K562 (cell line): ENCODE measurements around the gene GLT1D1.

Source experiments
- CREB1 ChIP-seq, 2 experiments: sonication (generic) in 1 of 2; formaldehyde crosslinking in 1 of 2; IDR thresholded peaks; 2 replicates each; pipeline versions ENCODE4 v1.6.1 to v1.8.0; 2012 to 2022; ENCODE audit warnings: inconsistent platforms in 1 of 2, mild to moderate bottlenecking in 1 of 2, missing genetic modification reagents in 1 of 2, moderate library complexity in 1 of 2
- POLR2B ChIP-seq: fragments of 450-650 bp; IDR thresholded peaks from 2 replicates; pipeline ENCODE4 v1.6.1; 2018; ENCODE audit warnings: low read depth; ENCODE audit not compliant: partially characterized antibody
- RAD21 ChIP-seq, 2 experiments: fragments of 250-450 bp in 1 of 2; fragments of 450-650 bp in 1 of 2; sonication (Bioruptor Pico) in 1 of 2; formaldehyde crosslinking in 1 of 2; IDR thresholded peaks in 1 of 2; conservative IDR thresholded peaks in 1 of 2; 2 replicates each; pipeline versions ENCODE4 v1.4.0 to v1.8.0; 2020 to 2022; ENCODE audit warnings: mild to moderate bottlenecking in 2 of 2, moderate library complexity in 1 of 2
- RBBP5 ChIP-seq: fragments of 200-600 bp; sonication (generic); IDR thresholded peaks from 2 replicates; pipeline ENCODE4 v1.6.1; 2012; ENCODE audit warnings: borderline replicate concordance, mild to moderate bottlenecking, low read length, control low read depth, inconsistent platforms; ENCODE audit not compliant: insufficient read depth, poor library complexity, severe bottlenecking
- TCF7L2 ChIP-seq: fragments of 150-350 bp; IDR thresholded peaks from 2 replicates; pipeline ENCODE4 v1.6.1; 2016; ENCODE audit warnings: low read depth, mild to moderate bottlenecking, low read length, moderate library complexity
- ZNF224 ChIP-seq: sonication (generic); formaldehyde crosslinking; IDR thresholded peaks from 2 replicates; pipeline ENCODE4 v1.8.0; 2022; ENCODE audit warnings: mild to moderate bottlenecking, missing genetic modification reagents
- TF ChIP-seq, protein P1 (sequence below), 2 experiments: fragments of 450-650 bp in 1 of 2; IDR thresholded peaks; 2 replicates each; pipeline ENCODE4 v1.6.1; 2011 to 2017; ENCODE audit warnings: low read depth in 2 of 2, antibody characterized with exemption in 1 of 2, borderline replicate concordance in 1 of 2, low read length in 1 of 2, mild to moderate bottlenecking in 1 of 2, mixed read lengths in 1 of 2; ENCODE audit not compliant: control insufficient read depth in 1 of 2

DNA sequence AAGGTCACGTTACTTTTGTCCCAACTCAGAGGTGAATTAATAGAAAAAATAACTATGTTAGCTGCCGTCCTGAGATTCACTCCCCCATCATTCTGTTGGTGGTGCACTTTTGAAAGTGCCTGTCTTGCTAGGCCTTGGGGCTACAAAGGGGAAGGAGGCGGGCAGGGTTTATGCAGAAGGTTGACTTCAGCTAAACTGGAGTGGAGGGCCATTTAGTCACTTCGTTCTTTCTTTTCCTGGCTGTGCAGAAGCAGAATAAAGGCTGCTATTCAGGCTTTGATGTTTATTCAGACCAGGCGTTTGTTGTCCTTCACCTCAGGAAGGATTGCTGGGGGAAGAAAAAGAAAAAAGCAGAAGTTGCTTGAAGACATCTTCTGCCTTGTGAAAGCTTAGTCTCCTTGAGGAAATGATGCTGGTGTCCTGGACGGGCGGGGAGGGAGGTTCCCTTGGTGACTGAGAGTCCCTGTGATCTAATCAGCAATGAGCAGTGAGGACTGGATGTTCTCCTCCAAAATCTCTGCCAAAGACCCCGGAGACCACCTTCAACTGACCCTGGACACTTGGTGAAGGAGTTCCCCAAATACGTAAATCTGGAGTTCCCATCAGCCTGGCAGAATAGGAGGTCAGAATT is 4.0 kb downstream of the GLT1D1 start:
- TF ChIP-seq RBBP5 (no peak), CREB1 (IDR thresholded peaks at IDR 0.05) (no peak), CREB1 (CRISPR knock-in tag; IDR thresholded peaks at IDR 0.05) (no peak), ZNF224 (CRISPR knock-in tag) (no peak), RAD21 (CRISPR knock-in tag; conservative IDR thresholded peaks at IDR 0.05 in 1 of 2, IDR thresholded peaks at IDR 0.05 in 1 of 2) (no peak), TCF7L2 (no peak), POLR2B (no peak)
- TF ChIP-seq, protein P1, sequence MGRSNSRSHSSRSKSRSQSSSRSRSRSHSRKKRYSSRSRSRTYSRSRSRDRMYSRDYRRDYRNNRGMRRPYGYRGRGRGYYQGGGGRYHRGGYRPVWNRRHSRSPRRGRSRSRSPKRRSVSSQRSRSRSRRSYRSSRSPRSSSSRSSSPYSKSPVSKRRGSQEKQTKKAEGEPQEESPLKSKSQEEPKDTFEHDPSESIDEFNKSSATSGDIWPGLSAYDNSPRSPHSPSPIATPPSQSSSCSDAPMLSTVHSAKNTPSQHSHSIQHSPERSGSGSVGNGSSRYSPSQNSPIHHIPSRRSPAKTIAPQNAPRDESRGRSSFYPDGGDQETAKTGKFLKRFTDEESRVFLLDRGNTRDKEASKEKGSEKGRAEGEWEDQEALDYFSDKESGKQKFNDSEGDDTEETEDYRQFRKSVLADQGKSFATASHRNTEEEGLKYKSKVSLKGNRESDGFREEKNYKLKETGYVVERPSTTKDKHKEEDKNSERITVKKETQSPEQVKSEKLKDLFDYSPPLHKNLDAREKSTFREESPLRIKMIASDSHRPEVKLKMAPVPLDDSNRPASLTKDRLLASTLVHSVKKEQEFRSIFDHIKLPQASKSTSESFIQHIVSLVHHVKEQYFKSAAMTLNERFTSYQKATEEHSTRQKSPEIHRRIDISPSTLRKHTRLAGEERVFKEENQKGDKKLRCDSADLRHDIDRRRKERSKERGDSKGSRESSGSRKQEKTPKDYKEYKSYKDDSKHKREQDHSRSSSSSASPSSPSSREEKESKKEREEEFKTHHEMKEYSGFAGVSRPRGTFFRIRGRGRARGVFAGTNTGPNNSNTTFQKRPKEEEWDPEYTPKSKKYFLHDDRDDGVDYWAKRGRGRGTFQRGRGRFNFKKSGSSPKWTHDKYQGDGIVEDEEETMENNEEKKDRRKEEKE (IDR thresholded peaks at IDR 0.05; ENCODE audit: borderline replicate concordance in 1 of 2, control insufficient read depth in 1 of 2, low read depth in 2 of 2, low read length in 1 of 2): no peak
